Globus pallidus (tissue), 1 donor: ENCODE measurements around the gene ARID5B.

Source experiments
- DNase-seq: peaks from one replicate; pipeline ENCODE4 v3.0.0-alpha.2; 2015; ENCODE audit warnings: low spot score

ARID5B gene

DNA sequence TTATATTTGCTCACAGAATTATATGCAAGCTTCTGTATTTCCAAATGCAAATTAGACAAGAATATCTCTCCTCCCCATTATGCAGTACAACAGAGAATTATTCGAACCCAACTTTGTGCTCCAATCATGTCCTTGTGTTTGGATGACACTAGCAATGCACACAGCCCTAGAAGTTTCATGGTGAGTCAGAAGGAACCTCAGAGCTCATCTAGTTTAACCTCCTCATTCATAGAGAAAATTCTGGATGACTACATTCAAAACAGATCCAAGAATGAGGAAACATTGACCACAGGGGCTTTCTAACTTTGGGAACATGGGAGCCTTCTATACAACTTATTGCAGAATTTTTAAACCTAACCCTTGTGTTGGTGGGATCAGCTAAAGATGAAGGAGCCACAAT is 12.8 kb upstream of the ARID5B start:
- no peak for DNase-seq

DNA sequence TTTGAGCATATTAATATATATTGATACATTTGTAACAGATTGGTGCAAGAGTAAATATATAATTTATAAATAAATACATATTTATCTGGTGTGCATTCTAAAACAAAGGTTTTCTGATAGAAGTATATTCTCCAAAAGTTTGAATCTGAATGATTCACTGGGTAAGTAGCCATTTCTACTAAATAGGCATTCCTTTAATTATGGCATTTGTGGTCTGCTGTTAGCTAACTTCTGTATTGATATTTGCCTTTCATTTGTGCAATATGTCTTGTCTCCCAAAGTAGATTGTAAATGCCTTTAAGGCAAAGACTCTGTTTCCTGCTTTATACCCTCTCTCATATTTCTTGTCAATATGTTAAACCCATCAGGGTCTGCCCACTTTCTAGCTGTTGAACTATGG is 11.1 kb upstream of the ARID5B start:
- no peak for DNase-seq

DNA sequence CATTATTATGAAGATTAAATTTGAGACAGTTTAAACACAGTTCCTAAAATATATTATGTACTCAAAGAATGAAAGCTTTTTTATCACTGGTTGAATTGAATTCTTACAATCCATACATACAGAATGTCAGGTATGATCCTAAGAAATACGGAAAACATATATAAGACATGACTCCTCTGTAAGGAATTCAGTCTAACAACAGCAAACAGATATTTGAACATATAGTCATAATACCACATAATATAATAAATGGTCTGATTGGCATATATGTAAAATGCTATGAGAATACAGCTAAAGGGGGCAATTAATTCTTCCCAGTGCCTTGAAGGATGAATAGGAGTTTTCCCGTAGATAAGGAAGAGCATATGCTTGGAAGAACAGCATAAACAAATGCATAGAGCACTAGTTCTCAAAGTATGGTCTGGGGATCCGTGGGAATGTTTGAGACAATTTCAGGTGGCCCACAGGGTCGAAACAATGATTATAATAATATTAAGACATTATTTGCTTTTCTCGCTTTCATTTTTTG is 10.6 kb upstream of the ARID5B start:
- DNase-seq, result no peak

DNA sequence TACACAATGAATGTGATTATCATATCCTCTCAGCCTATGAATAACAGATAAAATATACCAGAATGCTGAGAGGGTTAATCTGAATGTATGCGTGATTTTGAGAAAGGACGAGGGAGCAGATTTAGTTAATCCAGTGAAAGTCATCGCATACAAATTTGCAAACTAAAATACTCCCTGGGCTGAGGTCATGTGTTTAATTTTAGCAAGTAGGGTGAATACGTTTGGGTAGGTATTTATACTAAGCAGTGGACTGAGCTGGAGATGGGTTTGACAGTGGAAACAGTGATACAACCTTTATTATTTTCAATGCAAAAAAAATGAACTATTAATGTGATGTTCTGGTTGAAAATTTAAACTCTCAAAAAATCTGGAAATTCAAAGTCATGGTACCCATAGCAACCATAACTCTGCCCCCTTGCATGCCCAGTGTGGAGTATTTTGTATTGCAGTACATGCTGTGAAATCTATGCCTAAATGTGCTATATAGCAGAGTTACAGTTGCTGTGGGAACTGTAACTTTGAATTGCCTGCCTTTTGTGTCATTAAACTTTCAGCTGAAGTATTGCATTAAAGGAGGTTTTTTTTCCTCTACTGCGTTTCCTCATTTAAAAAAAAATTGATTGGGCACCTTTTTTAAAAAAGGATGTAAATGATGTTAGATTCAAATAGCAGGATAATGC is 9.5 kb upstream of the ARID5B start:
- no peak for DNase-seq

DNA sequence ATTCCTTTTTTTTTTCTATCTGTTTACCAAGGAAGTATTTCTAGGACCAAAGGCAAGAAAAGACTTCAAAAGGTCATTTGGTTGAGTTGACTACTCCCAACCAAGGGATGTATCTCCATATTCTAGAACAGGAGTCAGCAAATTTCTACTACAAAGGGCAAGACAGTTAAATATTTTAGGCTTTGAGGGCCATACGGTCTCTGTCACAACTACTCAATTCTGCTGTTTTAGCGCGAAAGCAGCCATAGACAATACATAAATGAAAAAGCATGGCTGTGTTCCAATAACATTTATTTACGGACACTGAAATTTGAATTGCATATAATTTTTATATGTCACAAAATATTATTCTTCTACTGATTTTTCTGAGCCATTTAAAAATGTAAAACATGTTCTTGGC is 8.5 kb upstream of the ARID5B start:
- DNase-seq, result no peak

DNA sequence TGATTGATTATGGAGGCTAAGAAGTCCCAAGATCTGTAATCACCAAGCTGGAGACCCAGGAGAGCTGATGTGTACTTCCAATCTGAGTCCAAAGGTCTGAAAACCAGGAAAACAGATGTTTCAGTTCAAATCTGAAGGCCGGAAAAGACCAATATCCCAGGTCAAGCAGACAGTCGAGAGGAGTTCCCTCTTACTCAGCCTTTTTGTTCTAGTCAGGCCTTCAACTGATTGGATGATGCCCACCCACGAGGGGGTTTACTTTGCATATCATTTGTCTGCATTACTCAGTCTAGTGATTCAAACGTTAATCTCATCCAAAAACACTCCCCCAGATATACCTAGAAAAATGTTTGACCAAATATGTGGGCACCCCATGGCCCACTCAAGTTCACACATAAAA is 7.4 kb upstream of the ARID5B start:
- DNase-seq, result no peak

DNA sequence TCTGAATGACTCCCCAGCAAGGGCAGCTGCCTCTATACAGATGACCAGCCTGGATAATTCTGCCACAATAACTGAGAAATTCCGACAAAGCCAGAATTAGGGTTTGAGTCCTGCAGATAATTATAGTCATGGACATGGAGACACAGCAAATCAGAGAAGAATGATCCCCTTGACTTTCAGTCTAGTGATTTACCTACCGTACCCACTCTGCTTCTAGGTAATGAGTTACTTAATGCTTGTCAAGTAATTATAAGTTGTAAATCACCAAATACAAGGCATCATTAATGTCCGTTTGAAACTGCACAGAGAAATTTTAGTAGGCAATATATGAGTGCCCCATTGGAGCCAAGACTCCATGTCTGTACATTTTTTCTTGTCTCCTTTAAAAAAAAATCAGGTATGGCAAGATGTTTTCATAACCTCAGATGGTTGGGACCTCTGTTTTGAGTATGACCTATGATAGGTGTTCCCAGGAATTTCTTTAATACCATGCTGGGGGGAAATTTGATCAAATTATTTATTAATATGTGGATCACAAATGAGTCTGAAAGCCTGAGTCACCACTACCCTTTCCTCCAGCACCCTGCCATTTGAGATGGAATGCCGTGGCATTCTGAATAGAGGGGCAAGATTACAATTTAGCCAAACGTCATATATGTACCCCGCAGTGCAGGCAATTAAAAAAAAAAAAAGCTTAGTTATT is 5.5 kb upstream of the ARID5B start:
- DNase-seq, result no peak

DNA sequence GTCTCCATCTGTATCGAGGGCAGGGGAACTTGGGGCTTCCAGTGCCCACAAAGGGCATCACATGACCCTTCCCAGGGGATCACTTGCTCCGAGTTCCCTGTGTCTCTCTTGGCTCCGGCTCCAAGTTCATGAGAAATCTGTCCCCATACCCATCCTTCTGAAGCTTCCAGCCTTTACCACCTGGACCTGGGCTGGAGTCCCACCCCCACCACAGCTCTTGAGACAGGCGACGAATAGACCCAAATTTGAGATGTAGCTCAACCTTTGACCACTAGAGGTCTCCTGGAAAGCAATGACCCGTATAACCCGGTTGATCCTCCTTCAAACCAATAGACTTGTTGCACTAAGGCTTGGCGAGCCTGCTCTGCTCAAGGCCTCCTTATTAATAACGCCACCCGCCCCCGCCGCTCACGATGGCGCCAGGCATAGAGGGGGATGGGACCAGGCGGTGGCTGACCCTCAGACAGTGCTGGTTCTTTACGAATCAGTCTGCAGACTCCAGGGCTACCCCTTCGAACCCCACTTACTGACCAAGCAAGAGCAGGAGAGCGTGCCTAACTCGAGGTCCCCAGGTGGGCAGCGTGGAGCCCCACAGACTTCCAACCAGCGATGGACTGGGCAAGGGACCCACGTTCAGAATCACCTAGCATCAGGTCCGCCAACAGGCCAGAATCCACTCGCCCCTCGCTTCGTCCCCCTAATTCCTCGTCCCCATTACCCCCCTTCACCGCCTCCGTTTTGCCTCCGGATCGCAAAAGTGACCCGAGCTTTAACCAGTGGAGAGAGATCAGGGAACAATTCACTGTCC is 4.4 kb upstream of the ARID5B start:
- DNase-seq, result peak; percentile 85

DNA sequence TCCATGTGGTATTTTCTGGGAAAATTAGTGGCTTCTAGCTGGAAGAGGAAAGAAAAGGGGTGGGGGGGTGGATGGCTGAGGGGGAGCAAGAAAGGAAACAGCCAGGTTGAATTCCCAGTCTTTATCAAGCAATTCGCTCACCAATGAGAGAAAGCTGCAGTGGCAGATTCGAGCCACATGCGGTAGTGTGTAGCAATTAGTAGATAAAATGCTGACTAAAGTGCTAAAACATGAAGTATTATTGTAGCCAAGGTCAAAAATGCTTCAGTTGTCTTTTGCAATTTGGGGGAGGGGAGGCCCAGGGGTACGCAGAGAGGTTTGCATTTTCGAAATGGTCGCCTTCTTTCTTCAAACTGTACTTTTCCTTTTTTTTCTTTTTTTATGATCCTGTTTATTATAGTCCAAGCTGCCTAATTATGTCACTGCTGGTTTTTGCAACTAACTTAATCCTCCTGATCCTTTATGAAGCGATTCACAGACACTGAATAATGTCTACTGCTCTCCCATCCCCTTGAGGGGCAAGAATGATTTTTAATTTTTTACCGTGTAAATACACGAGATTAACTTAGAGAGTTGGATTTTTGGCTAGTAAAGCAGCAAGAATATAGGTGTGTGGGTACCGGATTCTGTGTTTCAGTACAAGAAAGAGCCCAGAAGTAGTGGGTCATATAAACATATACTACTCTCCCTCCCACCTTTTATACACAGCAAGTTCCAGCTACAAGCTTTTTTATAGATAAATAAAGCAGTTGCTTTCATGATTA is 3.6 kb upstream of the ARID5B start:
- DNase-seq, result peak; percentile 71

DNA sequence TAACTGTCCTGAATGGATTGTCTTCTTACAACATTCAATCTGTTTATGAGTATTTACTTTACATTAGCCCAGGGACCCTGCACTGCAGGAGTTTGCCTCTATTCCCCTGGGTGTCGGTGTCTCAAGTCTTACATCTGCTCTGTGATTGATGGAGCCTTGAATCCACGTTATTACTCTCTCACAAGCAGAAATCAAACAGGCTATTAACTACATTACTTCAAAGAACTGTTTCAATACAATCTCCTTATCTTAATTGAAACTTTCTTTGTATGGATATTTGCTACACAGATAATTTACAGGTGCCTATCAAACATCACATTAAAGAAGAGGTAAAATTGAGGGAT is 3.1 kb upstream of the ARID5B start:
- no peak for DNase-seq

DNA sequence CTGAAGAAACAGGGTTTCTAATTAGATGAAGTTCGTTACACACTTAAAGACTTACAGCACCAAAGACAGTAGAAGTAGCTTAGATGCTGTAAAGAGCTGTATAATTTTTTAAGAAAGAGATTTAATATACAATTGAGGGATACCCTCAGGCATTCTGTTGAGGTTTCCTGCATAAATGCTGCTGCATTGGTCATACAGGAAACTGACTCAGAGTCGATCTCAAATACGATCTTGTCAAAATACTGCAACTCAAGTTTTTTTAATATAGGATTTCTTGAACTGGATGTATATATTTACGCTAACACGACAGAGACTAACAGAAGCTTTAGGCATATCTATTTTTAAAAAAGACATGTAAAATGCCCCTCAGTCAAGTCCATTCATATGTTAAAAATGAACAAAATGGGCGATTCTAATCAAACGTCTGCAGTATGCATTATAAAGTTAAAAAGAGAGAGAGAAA is 2.4 kb upstream of the ARID5B start:
- peak; percentile 27 for DNase-seq

DNA sequence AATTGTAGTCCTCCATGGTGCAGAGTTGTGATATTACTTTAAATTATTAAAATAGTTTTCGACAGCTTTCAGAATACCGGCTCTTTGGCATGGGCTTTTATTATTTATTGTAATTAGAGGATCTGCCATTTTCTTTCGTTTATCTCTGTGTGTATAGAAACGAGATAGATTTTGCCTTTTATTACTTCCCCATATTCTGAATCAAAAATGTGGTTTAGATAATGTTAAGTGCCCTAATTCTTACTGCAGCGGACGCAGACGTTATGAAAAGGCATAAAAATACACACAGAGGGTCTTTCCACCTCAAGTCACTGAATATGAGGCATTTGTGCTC is 1.9 kb upstream of the ARID5B start:
- no peak for DNase-seq

DNA sequence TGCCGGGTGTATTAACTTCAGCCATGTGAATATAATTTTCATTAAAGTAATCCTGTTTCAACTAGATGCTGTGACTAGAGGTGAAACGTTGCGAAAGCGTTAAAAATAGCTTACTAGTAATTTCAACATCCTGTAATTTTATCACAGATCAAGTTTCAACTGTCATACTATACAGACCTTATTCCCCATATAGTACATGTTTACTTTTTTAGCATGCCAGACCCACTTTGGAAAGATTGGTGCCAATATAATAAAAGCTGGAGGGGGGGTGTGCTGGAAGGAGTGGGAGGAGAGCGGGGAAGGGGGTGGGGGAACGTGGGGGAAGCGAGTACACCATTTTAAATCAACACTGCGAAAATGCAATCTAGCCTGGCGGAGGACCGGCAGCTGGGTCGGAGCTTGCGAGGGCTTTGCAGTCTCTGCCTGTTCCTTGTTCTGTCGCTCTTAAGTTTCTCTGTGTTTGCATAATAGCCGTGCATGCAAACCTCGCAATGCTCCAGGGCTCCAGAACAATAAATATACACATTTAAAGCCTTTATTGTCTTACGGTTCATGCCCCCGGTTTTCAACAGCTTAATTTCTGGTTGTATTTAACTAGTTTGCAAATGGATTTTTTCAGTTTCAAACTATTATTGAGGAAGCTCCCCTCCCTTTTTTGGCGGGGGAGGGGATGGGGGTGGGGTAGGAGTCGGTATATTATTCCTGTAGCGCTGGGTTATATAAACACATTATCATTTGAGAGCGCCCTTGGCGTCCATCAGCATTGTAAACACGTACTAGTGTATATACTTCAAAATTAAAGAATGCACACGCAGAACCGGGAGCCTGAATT is 1.3 kb upstream of the ARID5B start:
- DNase-seq, result peak; percentile 66

DNA sequence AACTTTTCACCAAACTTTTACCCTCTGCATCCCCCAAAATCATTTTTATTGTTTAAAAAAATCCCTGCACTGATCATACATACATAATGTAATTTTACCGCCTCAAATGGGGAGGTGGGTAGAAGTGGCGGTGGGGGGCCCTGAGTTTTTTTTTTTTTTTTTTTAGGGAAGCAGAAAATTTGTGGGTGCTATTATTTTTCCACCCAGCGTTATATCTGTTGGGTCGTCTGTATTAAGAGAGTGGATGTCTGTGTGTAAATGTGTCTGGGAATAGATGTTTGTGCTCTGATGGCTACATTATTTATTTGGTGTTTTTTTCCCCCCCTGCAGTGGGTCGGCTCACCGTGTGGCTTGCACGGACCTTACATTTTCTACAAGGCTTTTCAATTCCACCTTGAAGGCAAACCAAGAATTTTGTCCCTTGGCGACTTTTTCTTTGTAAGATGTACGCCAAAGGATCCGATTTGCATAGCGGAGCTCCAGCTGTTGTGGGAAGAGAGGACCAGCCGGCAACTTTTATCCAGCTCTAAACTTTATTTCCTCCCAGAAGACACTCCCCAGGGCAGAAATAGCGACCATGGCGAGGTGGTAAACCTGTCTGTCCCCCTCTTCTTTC is 438 bp downstream of the ARID5B start:
- no peak for DNase-seq

DNA sequence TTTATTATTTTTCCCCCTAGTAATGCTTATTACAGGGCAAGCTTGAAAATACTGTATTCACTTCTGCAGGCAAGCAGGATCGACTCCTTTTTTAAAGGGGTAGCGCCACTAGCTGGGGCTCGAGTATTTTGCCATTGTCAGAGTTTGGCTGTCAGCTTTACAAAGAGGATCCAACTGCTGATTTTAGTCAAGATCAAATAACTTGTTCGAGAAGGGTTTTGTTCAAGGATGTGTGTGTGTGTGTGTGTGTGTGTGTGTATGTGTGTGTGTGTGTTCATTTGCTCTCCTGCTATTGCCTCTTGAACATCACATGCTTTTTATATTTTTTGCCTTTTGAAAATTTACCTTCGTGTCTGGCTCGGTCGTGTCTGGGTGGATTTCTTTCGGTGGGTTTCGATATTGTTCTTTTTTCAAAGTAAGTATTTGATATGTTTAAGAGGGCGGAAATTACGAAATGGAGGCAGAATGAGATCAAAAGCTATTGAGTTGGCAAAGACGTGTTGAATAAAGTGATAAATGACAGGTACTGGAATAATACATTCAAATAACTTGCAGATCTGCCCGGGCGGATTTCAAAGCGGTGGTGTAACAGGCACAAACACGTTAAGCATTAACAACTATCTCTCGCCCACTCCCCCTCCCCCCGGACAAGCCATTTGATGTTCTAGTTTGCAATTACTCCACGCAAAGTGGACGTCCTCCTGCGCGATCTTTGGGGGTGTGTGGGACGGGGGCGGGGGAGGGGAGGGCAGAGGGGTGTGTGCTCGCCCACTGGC is 1.1 kb downstream of the ARID5B start:
- peak; percentile 88 for DNase-seq

DNA sequence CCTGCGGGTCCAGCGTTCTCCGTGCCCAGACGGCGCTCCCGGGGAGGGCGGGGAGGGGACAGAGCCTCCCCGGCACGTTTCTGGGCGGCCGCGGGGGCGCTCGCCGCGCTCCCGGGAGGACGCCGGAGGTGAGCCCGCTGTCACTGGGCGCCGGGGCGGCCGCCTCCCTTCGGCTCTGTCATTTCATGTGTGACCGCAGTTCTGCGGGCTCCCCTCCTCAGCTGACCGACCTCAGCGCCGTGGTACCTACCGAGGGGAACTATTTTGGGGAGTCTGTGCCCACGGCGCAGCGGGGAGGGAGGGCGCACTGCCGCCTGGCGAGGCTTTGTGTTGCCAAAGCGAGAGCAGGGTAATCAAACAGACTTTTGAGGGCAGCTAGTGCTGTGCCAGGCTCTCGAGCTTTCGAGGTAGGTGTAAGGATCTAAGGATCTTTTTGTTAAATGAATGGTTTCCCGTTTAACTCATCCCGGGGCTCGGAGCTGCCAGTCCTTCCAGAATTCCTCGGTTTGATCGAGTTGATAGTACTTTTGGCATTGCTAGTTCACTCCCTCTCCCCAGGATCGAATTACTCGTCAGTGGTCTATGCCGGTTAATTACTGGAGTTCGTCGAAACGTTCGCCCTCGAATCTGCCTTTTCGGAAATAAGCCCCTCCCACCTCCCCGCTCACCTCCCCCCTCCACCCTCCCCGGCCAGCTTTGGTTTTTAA is 1.9 kb downstream of the ARID5B start:
- DNase-seq, result peak; percentile 66

DNA sequence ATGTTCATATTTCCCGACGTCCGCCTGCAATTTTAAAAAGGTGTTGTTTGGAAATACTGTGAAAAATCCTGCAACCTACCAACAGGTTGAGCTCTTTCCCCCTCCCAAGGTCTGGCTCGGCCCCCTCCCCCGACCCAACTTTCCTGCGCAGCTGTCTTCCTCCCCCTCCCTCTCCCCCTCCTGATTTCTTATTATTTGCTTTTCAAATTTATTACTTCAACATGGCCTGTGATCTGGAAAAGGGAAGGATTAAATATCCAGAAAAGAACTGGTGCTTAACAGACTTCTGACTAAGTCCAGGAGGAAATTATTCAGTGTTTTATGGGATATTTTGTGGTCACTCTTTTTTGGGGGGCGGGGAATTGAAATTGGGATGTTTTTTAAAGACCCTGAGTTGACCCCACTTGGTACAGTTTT is 2.4 kb downstream of the ARID5B start:
- DNase-seq, result no peak

DNA sequence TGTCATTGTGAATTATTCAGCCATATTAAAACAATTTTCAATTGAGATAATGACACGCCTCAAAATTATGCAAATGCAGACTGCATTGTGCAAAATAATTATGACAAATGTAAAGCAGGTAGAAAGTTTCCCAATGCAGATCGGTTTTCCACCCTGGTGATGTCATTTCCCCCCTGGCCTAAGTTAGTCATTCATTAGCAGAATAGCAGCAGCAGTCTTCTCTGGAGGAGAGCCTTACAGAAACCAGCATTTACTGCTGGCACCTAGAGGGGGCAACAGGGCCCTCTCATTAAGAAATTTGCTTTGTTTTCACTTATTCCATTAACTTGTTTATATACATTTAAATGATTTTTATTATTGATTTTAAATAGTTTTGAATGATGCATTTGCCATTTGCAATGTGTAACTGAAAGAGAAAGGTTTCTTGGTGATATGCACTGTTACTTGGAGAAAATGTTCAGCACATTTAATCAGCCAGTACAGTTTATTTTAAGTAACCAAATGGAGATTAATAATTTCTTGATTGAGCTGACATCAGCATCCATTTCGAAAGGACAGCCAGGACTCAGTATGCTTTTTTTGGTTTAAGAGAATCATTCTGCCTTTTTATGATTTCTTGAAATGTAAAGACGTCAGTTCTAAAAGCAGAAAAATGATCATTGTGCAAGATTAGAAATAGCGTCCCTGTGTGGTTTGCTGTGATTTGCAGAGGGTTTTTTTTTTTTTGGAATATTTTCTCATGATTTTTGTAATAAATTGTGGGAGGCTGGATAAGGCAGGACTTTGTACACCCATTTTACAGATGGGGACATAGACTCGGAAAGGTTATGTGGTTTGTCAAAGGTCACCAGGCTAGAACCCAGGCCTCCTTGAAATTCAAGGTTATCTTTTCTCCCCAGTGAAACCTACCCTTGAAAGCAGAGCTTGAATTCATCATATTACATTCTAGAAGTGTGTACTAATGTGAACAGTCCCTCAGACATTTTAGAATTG is 3.5 kb downstream of the ARID5B start:
- DNase-seq, result peak; percentile 51
